ENCODE measurements around the gene INPP5E. TPM values are rescaled to one million over a fixed set of nuclear protein-coding genes. Genes with fewer than 3 reads are reported as not detected.
A peak's percentile ranks its signal among the peaks of the same experiment; 100 is the strongest.

INPP5E gene
- total and polyA plus RNA-seq, 10 donors: 7.8 to 25.3 (median 17.3) TPM

DNA sequence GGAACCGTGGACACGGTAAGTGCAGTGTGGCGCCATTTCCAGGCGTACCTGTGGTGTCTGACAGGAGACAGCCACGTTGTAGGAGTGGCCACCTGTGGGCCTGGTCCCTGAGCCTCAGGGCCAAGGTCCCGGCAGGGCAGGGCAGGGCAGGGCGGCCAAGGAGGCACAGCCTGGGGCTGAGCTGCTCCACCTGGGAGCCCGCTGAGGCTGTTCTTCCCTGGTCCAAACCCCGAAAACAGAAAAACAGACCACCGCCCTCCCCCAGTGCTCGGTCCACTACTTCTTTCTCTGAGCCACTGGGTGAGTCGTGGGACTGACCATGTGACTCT lies 20.6 kb downstream of the INPP5E start:
- no peaks in the 10 kb centered on the region for H3K9me3 ChIP-seq
- no peak overlapping the region for H3K4me3 ChIP-seq
- H3K4me1 ChIP-seq: no peaks in the 10 kb centered on the region
- intact Hi-C loops (cut with DNase I; ENCODE audit: low total_unique reads): no loop called here
- H3K36me3 ChIP-seq: peaks cover 8 to 100% (median 99%) of the 10 kb centered on the region in 6 donors
- TF ChIP-seq POLR2A (IDR thresholded peaks at IDR 0.05): no peak
- peak in 1 of 3 donors; percentile 29 for TF ChIP-seq POLR2AphosphoS5 (IDR thresholded peaks at IDR 0.05)
- TF ChIP-seq, protein P1, sequence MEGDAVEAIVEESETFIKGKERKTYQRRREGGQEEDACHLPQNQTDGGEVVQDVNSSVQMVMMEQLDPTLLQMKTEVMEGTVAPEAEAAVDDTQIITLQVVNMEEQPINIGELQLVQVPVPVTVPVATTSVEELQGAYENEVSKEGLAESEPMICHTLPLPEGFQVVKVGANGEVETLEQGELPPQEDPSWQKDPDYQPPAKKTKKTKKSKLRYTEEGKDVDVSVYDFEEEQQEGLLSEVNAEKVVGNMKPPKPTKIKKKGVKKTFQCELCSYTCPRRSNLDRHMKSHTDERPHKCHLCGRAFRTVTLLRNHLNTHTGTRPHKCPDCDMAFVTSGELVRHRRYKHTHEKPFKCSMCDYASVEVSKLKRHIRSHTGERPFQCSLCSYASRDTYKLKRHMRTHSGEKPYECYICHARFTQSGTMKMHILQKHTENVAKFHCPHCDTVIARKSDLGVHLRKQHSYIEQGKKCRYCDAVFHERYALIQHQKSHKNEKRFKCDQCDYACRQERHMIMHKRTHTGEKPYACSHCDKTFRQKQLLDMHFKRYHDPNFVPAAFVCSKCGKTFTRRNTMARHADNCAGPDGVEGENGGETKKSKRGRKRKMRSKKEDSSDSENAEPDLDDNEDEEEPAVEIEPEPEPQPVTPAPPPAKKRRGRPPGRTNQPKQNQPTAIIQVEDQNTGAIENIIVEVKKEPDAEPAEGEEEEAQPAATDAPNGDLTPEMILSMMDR (IDR thresholded peaks at IDR 0.05 in 8 of 11, conservative IDR thresholded peaks at IDR 0.05 in 3 of 11): no peak
- no peaks in the 10 kb centered on the region for H3K27me3 ChIP-seq (replicated peaks in 1 of 7)
- no peak overlapping the region for H3K27ac ChIP-seq
- no peak for DNase-seq
- WGBS, 5 donors: 90 to 97% (median 95%) methylated on average over 10 to 12 of the region's 12 CpGs

DNA sequence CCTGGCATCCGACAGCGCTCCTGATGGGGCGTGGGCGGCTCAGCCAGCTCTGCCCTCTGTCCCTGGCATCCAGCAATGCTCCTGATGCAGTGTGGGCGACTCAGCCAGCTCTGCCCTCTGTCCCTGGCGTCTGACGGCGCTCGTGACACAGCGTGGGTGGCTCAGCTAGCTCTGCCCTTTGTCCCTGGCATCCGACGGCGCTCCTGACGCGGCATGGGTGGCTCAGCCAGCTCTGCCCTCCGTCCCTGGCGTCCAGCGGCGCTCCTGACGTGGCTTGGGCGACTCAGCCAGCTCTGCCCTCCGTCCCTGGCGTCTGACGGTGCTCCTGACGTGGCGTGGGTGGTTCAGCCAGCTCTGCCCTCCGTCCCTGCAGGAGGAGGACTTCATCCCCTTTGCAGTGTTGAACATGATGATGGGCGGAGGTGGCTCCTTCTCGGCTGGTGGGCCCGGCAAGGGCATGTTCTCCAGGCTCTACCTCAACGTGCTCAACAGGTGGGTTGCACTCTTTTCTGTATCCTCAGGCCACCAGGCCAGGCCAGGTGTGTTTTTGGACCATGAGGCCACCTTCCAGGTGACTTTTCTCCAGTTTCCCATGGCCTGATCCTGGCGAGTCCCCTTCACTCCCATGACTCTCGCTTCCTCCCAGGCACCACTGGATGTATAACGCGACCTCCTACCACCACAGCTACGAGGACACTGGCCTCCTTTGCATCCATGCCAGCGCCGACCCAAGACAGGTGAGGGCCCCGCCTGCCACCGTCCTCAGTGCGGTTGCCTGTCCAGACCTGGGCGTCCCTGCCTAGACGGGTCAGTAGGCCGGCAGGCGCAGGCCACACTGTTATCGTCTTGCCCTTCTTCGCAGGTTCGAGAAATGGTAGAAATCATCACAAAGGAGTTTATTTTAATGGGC lies 21.2 kb downstream of the INPP5E start:
- Histone ChIP-seq H3K9me3 (no peaks in the 10 kb centered on the region), H3K4me3 (no peak overlapping the region), H3K27ac (no peak overlapping the region), H3K4me1 (peaks cover 0 to 4% (median 0%) of the 10 kb centered on the region in 6 donors), H3K27me3 (replicated peaks in 1 of 7) (no peaks in the 10 kb centered on the region), H3K36me3 (peaks cover 8 to 100% (median 99%) of the 10 kb centered on the region in 6 donors)
- 93 to 97% (median 94%) methylated on average over 40 to 48 of the region's 48 CpGs for WGBS, 5 donors
- intact Hi-C loops (cut with DNase I; ENCODE audit: low total_unique reads): no loop called here
- TF ChIP-seq POLR2AphosphoS5 (IDR thresholded peaks at IDR 0.05): peak in 1 of 3 donors; percentile 36
- TF ChIP-seq POLR2A (IDR thresholded peaks at IDR 0.05): no peak
- no peak for DNase-seq

DNA sequence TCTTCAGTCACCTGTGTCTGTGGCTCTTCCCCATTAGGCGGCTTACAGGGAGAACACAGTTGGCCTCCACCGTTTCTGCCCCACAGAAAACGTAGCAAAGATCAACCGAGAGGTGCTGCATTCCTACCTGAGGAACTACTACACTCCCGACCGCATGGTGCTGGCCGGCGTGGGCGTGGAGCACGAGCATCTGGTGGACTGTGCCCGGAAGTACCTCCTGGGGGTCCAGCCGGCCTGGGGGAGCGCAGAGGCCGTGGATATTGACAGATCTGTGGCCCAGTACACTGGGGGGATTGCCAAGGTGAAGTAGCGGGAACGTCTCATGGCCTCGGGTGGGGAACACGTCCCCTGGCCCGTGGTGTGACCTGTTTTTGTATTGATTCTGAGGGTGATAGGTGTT lies 22.7 kb downstream of the INPP5E start:
- no peak for TF ChIP-seq POLR2A (IDR thresholded peaks at IDR 0.05)
- TF ChIP-seq POLR2AphosphoS5 (IDR thresholded peaks at IDR 0.05): peak in 1 of 3 donors; percentile 55
- intact Hi-C loops (cut with DNase I; ENCODE audit: low total_unique reads): no loop called here
- no peaks in the 10 kb centered on the region for H3K9me3 ChIP-seq
- DNase-seq: no peak
- no peaks in the 10 kb centered on the region for H3K27me3 ChIP-seq (replicated peaks in 1 of 7)
- H3K4me1 ChIP-seq: peaks cover under 1 to 19% (median 7%) of the 10 kb centered on the region in 6 donors
- no peak overlapping the region for H3K27ac ChIP-seq
- H3K4me3 ChIP-seq: no peak overlapping the region
- peaks cover 11 to 100% (median 96%) of the 10 kb centered on the region in 6 donors for H3K36me3 ChIP-seq
- WGBS, 5 donors: 93 to 95% (median 94%) methylated on average over 19 of the region's 19 CpGs

DNA sequence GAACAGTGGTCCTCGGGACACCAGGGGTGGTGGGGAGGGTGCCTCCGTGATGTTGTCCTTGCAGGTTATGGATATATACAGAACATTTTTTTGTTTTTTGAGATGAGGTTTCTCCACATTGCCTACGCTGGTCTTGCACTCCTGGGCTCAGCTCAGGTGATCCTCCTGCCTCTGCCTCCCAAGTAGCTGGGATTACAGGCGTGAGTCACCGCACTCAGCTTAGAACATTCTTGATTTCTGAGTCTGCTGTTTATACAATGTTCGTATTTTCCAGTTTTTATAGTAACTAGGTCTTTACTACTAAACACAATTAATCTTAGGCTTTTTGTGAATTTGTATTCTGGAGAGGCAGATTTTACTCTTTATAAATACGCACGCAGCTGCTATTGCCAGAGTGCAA lies 23.2 kb downstream of the INPP5E start:
- Histone ChIP-seq H3K27me3 (replicated peaks in 1 of 7) (no peaks in the 10 kb centered on the region), H3K27ac (no peak overlapping the region), H3K36me3 (peaks cover 11 to 98% (median 91%) of the 10 kb centered on the region in 6 donors), H3K4me1 (peaks cover 6 to 24% (median 12%) of the 10 kb centered on the region in 6 donors), H3K9me3 (no peaks in the 10 kb centered on the region), H3K4me3 (no peak overlapping the region)
- no peak for DNase-seq
- intact Hi-C loops (cut with DNase I; ENCODE audit: low total_unique reads): no loop called here
- WGBS, 5 donors: 94 to 97% (median 95%) methylated on average over 8 of the region's 8 CpGs
- TF ChIP-seq POLR2AphosphoS5 (IDR thresholded peaks at IDR 0.05) (no peak), POLR2A (IDR thresholded peaks at IDR 0.05) (no peak)
- TF ChIP-seq, protein P1 (IDR thresholded peaks at IDR 0.05 in 8 of 11, conservative IDR thresholded peaks at IDR 0.05 in 3 of 11): no peak

DNA sequence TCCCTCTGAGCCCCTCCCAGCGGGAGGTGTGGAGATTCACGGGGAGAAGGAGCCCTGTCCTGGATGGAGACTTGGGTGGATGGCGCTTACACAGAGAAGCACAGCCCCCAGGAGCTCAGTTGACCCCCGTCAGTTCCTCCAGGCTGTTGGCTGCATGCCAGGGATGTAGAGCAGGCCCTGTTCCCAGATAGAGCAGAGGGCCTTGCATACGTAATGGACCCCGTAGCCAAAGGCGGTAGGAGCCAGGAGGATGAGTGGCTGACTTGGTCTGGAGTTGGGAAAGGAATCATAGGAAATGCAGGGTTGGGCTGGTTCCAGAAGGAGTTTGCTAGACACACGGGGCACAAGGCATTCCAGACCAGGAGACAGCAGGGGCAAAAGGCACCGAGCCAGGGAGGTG lies 26.7 kb downstream of the INPP5E start:
- no peak for DNase-seq
- TF ChIP-seq POLR2A (IDR thresholded peaks at IDR 0.05): no peak
- no peak for TF ChIP-seq POLR2AphosphoS5 (IDR thresholded peaks at IDR 0.05)
- TF ChIP-seq, protein P1 (IDR thresholded peaks at IDR 0.05 in 8 of 11, conservative IDR thresholded peaks at IDR 0.05 in 3 of 11): no peak
- 72 to 88% (median 82%) methylated on average over 9 of the region's 9 CpGs for WGBS, 5 donors
- H3K4me3 ChIP-seq: no peak overlapping the region
- peaks cover 19 to 55% (median 37%) of the 10 kb centered on the region in 6 donors for H3K4me1 ChIP-seq
- H3K9me3 ChIP-seq: no peaks in the 10 kb centered on the region
- H3K27me3 ChIP-seq (replicated peaks in 1 of 7): no peaks in the 10 kb centered on the region
- H3K36me3 ChIP-seq: peaks cover 4 to 65% (median 58%) of the 10 kb centered on the region in 6 donors
- intact Hi-C loops (cut with DNase I; ENCODE audit: low total_unique reads): no loop called here
- H3K27ac ChIP-seq: no peak overlapping the region
